HG03439 (cell line): ENCODE data around the gene NPTXR.

Experiments
- ATAC-seq: cut with Tn5 transposase; IDR thresholded peaks from one replicate; pipeline ENCODE4 v1.9.1; 2021; ENCODE audit warnings: mild to moderate bottlenecking, moderate library complexity; ENCODE audit not compliant: unreplicated experiment

Gene NPTXR

DNA sequence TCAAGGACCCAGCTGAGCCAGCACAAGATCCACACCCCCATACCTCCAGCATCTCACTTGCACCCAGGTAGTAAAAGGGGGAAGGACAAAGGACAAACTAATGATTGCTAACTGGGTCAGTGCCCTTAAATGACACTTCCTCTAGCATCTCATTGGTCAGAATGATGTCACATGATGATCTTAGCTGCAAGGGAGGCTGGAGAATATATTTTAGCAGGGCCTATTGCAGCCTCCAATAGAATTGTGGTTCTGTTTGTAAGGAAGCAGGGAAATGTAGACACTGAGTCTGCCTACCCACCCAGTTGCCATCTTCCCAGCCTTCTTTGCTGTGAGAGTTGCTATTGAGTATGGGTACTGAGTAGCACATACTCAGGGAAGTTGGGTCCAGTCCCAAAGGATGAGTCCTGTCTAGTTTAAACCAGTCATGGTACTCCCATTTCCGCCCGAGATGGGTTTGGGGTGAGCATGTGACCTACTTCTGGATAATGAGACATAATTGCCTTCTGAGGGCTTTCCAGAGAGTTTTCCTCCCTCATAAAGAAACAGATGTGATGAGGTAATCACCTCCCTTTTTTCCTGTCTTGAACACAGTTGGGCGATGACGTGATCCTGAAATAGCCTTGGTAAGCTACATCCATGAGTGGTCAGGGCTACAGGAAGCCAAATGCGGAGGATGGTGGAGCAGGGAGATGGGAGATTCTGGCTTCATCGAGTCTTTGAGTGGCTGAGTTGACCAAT, 44.4 kb downstream of the NPTXR start:
- no peak for ATAC-seq

GRCh38 chr22:38798496-38798895, 45.3 kb downstream of the NPTXR start:
- ATAC-seq, result no peak

- ATAC-seq, result no peak
Measured at GRCh38 chr22:38796262-38796957, 47.4 kb downstream of the NPTXR start.

DNA sequence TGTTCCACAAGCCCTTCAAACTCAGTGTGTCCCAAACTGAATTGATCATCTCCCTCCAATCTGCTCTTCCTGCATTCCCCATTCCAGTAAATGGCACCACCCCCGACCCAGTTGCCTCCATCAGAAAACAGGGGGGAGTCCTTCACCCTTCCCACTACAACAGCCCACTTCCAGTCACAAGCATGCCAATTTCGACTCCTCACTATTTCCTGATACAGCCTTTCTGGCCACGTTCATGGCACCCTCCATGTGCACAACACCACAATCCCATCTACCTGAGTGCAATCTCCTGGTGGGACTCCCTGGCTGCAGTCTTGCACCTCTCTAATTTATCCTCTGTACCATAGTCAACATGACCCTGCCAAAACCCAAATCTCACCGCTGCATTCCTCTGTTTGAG, 48.3 kb downstream of the NPTXR start:
- no peak for ATAC-seq

GRCh38 chr22:38793721-38794466, 49.9 kb downstream of the NPTXR start, which contains the start of gene DNAL4:
Gene DNAL4 (minus strand): TSS chr22:38794143. CDS start chr22:38782731, 11,412 bp downstream.
- peak; percentile 98 for ATAC-seq

- ATAC-seq, result no peak
Measured at GRCh38 chr22:38793317-38793716, 50.5 kb downstream of the NPTXR start.

- ATAC-seq, result no peak
Measured at GRCh38 chr22:38792833-38793232, 51.0 kb downstream of the NPTXR start.

GRCh38 chr22:38789606-38790005, 54.2 kb downstream of the NPTXR start:
- ATAC-seq, result no peak

GRCh38 chr22:38788846-38789245, 55.0 kb downstream of the NPTXR start:
- no peak for ATAC-seq

DNA sequence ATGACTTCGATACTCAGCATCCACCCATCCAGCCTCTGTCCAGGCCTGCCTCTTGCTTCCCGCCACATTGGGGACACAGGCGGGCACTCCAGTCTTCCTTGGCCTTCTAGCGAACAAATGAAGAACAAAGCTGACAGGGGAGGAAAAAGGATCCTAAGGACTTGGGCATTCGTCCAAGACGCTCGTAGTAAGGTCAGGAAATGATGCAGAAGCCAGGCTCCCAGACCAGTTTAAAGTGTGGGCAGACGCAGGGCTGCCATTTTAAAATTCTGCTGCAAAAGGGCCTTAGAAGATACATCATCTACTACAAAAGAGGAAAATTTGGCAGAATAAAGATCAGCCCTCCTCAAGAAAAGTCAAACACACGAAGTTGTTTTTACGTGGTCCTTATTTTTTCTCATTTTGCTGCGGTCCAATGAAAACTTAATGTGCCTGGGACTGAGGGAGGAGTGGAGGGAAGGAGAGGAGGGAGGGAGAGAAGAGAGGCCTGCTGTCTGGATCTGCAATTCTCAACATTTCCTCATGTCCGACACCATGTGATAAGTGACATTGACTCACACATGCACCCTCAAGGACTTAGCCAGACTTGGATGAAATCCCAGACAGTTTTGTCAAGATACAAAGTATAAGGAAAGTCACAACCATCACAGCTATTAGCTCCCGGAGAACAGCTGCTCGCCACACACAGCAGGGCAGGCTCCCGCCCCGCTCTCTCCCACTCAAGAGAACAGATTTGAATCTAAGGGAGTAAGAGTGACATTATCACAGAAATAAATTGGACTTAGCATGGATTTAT, 55.6 kb downstream of the NPTXR start:
- ATAC-seq, result no peak

DNA sequence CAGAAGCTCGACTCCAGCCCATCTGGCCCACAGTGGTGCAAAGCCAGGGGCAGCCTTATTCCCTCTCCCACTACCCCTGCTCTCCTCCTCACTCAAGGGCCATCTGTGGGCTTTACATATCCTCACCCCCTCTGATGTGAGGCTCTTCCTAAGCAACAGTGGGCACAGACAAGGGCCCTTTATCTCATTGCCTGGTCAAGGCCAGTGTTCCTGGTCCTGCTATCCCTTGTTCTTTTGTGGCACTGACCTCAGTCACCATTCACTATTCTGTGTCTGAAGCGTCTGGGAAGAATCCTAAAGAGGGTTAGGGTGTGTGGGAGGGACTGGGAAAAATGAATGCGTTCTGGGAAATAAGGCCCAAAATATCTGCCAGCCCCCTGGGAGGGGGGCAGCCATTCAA, 57.2 kb downstream of the NPTXR start:
- ATAC-seq, result no peak

DNA sequence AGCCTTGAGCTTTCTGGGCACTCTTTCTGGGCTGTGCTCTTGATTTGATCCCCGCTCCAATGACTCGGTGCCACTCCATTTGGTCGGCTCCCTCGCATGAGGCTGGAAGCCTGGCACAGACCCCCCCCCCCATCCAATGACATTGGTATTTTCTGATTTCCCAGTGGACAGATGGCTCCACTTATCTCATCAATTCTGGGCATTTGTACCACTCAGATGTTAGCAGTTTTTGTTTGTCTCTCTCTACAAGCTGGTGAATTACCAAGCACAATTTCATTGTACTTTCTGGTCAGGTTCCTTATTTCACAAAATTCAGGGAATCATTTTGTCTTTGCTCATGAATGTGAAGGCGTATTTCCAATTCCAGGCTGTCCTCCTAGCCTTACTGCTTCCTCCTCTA, 59.0 kb downstream of the NPTXR start:
- ATAC-seq, result no peak

DNA sequence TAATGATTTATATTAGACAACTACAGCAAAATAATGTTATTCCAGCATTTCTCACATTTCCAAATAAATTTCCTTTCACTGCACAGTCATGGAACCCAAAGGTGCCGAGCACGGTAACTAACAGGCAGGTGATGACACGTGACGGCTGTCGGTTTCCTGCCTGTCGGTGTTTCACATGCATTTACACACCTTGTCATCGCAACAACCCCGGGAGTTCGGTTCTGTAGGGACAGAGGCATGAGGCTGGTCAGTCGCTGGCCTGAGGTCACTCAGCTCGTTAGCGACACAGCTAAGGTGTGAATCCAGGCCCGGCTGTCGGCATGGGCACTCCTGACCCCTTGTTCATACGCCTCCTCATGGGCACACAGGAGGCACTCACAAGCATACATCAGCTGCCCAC, 59.8 kb downstream of the NPTXR start:
- no peak for ATAC-seq

DNA sequence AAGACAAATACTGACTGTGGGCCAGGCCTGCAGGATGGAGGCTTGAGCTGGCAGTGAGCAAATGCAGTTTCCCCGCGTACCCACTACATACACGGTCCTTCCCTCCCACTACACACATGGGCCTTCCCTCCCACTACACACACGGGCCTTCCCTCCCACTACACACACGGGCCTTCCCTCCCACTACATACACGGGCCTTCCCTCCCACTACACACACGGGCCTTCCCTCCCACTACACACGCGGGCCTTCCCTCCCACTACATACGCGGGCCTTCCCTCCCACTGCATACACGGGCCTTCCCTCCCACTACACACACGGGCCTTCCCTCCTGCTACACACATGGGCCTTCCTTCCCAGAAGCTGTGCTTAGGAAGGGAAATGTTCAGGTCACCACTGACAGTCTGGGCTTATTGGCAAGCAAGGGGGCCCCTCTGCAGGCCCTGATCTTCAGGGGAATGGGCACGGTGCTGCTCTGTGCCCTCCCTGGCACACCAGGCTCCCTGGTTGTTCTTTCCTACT, 60.7 kb downstream of the NPTXR start:
- ATAC-seq, result no peak

- no peak for ATAC-seq
Measured at GRCh38 chr22:38782402-38783094, 61.3 kb downstream of the NPTXR start.

- ATAC-seq, result no peak
Measured at GRCh38 chr22:38781033-38781432, 62.8 kb downstream of the NPTXR start.

DNA sequence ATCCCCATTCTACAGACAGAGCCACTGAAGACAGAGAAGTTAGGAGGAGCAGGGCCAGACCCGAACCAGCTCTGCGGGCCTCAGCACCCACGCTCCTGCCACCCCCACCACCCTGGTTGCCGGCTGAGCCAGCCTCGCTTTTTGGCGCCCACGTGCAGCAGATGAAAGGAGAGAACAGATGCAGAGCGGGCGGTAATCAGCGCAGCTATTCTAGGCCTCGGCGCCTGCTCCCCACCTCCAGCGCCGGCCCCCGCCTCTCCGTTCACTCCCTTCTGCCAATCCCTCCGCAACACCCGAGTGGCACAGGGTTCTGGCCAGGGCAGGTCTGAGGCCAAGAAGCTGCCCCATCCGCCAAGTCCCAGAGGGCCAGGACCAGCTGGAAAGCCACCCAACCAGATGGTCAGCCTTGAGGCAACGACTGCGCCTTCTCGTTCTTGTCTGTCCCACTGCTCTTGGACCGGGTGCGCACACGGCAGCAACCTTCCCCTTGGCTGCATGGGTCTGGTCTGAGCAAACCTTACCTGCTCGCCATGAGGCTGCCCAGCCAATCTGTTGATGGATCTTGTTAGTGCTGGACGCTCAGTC, 66.6 kb downstream of the NPTXR start:
- no peak for ATAC-seq

DNA sequence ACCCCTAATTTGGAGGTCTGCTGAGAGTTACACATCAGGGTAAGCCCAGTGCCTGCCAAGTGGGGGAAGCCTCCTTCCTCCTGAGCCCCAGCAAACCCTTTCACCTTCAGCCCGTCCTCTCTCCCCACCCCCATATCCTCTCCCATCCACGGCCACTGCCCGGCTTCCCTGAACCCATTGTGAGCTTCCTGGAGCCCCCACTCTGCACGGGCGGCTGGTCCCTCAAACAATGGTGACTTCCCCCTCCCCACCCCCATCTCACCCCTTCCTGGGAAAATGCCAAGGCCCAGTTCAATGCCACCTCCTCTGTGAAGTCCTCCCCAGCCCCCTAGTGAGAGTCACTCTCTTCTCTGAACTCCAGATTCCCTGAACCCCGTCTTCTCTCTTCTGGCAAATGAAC, 67.7 kb downstream of the NPTXR start:
- no peak for ATAC-seq

DNA sequence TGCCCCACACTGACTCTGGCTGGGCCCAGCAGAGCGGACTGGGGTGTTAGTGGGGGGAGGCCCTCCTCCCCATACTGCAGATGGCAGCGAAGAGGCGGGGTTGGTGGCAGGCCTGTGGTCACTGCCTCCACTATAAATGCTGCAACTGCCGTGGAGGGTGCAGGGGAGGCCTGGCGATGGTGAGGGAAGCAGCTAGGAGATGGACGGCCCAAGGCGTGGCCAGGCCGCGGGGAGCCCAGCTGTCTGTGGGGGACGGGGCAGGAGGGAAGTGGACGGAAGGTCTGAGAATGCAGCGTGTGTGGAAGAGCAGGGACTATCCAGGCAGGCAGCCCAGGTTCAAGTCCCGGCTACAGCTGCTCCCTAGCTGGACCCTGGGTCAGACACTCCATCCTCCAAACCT, 68.2 kb downstream of the NPTXR start:
- no peak for ATAC-seq
